Gastrocnemius medialis (tissue), 4 donors: Measurements from ENCODE around the gene LIMCH1. TPM values are rescaled to one million over a fixed set of nuclear protein-coding genes. Genes with fewer than 3 reads are reported as not detected.

Experiments
- ATAC-seq, 2 donors: fragments of 150-250 bp; one replicate each; pipeline ENCODE4 v1.9.1; 2016
- DNase-seq, 2 donors: peaks; one replicate each; pipeline ENCODE4 v3.0.0-alpha.2; 2019
- H3K27ac ChIP-seq, 4 donors: fragments of 200-600 bp; sonication (generic); 1 replicate in 1 of 4; 2 replicates in 3 of 4; pipeline ENCODE4 v1.5.1; 2016 to 2018; ENCODE audit warnings: mild to moderate bottlenecking in 2 of 4, moderate library complexity in 1 of 4
- H3K27me3 ChIP-seq, 3 donors: fragments of 200-600 bp; sonication (generic) in 2 of 3; 1 replicate in 1 of 3; 2 replicates in 2 of 3; pipeline versions ENCODE4 v1.5.1 to v1.6.0; 2016 to 2019; ENCODE audit warnings: mild to moderate bottlenecking in 1 of 3, moderate library complexity in 1 of 3
- H3K36me3 ChIP-seq, 2 donors: fragments of 200-600 bp; sonication (generic) in 1 of 2; one replicate each; pipeline ENCODE4 v1.5.1; 2017 to 2018
- H3K4me1 ChIP-seq, 2 donors: fragments of 200-600 bp; sonication (generic) in 1 of 2; one replicate each; pipeline ENCODE4 v1.5.1; 2016 to 2017; ENCODE audit warnings: mild to moderate bottlenecking in 2 of 2
- H3K4me3 ChIP-seq, 4 donors: fragments of 200-600 bp; sonication (generic) in 3 of 4; 1 replicate in 1 of 4; 2 replicates in 3 of 4; pipeline ENCODE4 v1.5.1; 2016 to 2019; ENCODE audit warnings: mild to moderate bottlenecking in 2 of 4
- H3K9me3 ChIP-seq, 3 donors: fragments of 200-600 bp; sonication (generic) in 2 of 3; 1 replicate in 1 of 3; 2 replicates in 2 of 3; pipeline ENCODE4 v1.5.1; 2016 to 2019
- CTCF ChIP-seq, 5 experiments: fragments of 450-650 bp in 3 of 5; fragments of 200-600 bp in 2 of 5; sonication (generic) in 2 of 5; IDR thresholded peaks in 4 of 5; conservative IDR thresholded peaks in 1 of 5; 1 replicate in 4 of 5; 2 replicates in 1 of 5; pipeline ENCODE4 v1.5.1; 2016 to 2019; ENCODE audit warnings: antibody characterized with exemption in 5 of 5, mild to moderate bottlenecking in 3 of 5, moderate library complexity in 3 of 5
- POLR2A ChIP-seq, 2 donors: fragments of 450-650 bp; IDR thresholded peaks; one replicate each; pipeline ENCODE4 v1.6.1; 2017; ENCODE audit warnings: antibody characterized with exemption in 2 of 2, mild to moderate bottlenecking in 2 of 2, moderate library complexity in 2 of 2
- in situ Hi-C, 4 donors: fragments of 200-750 bp; cut with MboI; loops; one replicate each; pipeline versions ENCODE4 v1.15.0 to v1.8.0; 2017; ENCODE audit warnings: low sequenced_read_pairs in 4 of 4
- intact Hi-C: fragments of 100-400 bp; cut with DNase I; formaldehyde crosslinking; loops from one replicate; pipeline ENCODE4 v1.15.1; 2023; ENCODE audit warnings: low total_unique reads
- total RNA-seq, 4 donors: library from RNA; depleted of rRNA; stranded (reverse); fragments of >200 nt; gene quantifications; one replicate each; pipeline versions ENCODE4 v1.1.0 to v1.2.3, GENCODE V29; 2016

Gene LIMCH1
- total RNA-seq, 4 donors from 2014 or later: 36.2 to 71.4 (median 52.1) TPM

- no peak for ATAC-seq
- in situ Hi-C loops: loop anchor here in 1 of 4 donors (5.0 kb wide), 1 partner anchor 386 kb away; no protein-coding TSS in a partner anchor
- DNase-seq: no peak
These were observed 130.1 kb downstream of the LIMCH1 start for GRCh38 chr4:41668024-41668423.

GRCh38 chr4:41670530-41670929, 132.6 kb downstream of the LIMCH1 start:
- intact Hi-C loops: no loop called here
- ATAC-seq (no peak), DNase-seq (no peak)
- TF ChIP-seq POLR2A (IDR thresholded peaks at IDR 0.05): no peak
- no peak for TF ChIP-seq CTCF (IDR thresholded peaks at IDR 0.05 in 4 of 5, conservative IDR thresholded peaks at IDR 0.05 in 1 of 5)
- Histone ChIP-seq H3K27me3 (no peaks in the 10 kb centered on the region), H3K27ac (no peak overlapping the region), H3K4me3 (no peak overlapping the region), H3K9me3 (no peaks in the 10 kb centered on the region), H3K36me3 (peaks cover 0 to 52% of the 10 kb centered on the region in 2 donors), H3K4me1 (no peaks in the 10 kb centered on the region)
- in situ Hi-C loops: no loop called here

More at GRCh38 chr4:41668024-41668423, 130.1 kb downstream of the LIMCH1 start:
- H3K27me3 ChIP-seq: no peaks in the 10 kb centered on the region
- H3K4me3 ChIP-seq: no peak overlapping the region
- H3K4me1 ChIP-seq: no peaks in the 10 kb centered on the region
- no peaks in the 10 kb centered on the region for H3K9me3 ChIP-seq
- intact Hi-C loops: no loop called here
- TF ChIP-seq CTCF (IDR thresholded peaks at IDR 0.05 in 4 of 5, conservative IDR thresholded peaks at IDR 0.05 in 1 of 5): no peak
- no peak for TF ChIP-seq POLR2A (IDR thresholded peaks at IDR 0.05)
- H3K36me3 ChIP-seq: peaks cover 0 to 49% of the 10 kb centered on the region in 2 donors
- H3K27ac ChIP-seq: no peak overlapping the region

- in situ Hi-C loops: no loop called here
- no peaks in the 10 kb centered on the region for H3K27me3 ChIP-seq
- H3K4me1 ChIP-seq: no peaks in the 10 kb centered on the region
- TF ChIP-seq POLR2A (IDR thresholded peaks at IDR 0.05) (no peak), CTCF (IDR thresholded peaks at IDR 0.05 in 4 of 5, conservative IDR thresholded peaks at IDR 0.05 in 1 of 5) (no peak)
- H3K36me3 ChIP-seq: peaks cover 0 to 56% of the 10 kb centered on the region in 2 donors
- H3K4me3 ChIP-seq: no peak overlapping the region
- no peak for DNase-seq
- intact Hi-C loops: no loop called here
- H3K9me3 ChIP-seq: no peaks in the 10 kb centered on the region
- no peak for ATAC-seq
- H3K27ac ChIP-seq: no peak overlapping the region
These were observed 133.0 kb downstream of the LIMCH1 start for GRCh38 chr4:41670982-41671381.

GRCh38 chr4:41678086-41678816, 140.3 kb downstream of the LIMCH1 start:
- DNase-seq: no peak
- no peaks in the 10 kb centered on the region for H3K9me3 ChIP-seq
- no peaks in the 10 kb centered on the region for H3K27me3 ChIP-seq
- no peak overlapping the region for H3K27ac ChIP-seq
- no peak for ATAC-seq
- no peaks in the 10 kb centered on the region for H3K4me1 ChIP-seq
- no peak for TF ChIP-seq CTCF (IDR thresholded peaks at IDR 0.05 in 4 of 5, conservative IDR thresholded peaks at IDR 0.05 in 1 of 5)
- peaks cover 2 to 58% of the 10 kb centered on the region in 2 donors for H3K36me3 ChIP-seq
- no peak overlapping the region for H3K4me3 ChIP-seq
- intact Hi-C loops: no loop called here
- in situ Hi-C loops: no loop called here
